ENCODE data around the gene KDELR3.

GRCh38 chr22:38479096-38479837 lies 11.4 kb downstream of the KDELR3 start:
- TF ChIP-seq CTCF (conservative IDR thresholded peaks at IDR 0.05; ENCODE audit: low read depth in 2 of 2) = no peak
- no peak for TF ChIP-seq JUNB (IDR thresholded peaks at IDR 0.05; ENCODE audit: unreplicated experiment)
- TF ChIP-seq EZH2phosphoT487 (IDR thresholded peaks at IDR 0.05; ENCODE audit: unreplicated experiment) = no peak
- no peak for TF ChIP-seq POLR2AphosphoS5 (IDR thresholded peaks at IDR 0.05; ENCODE audit: low read depth)
- no peak for TF ChIP-seq NANOG (IDR thresholded peaks at IDR 0.05; ENCODE audit: borderline replicate concordance)
- no peak for TF ChIP-seq EZH2 (IDR thresholded peaks at IDR 0.05; ENCODE audit: low read depth, unreplicated experiment)
- TF ChIP-seq REST (IDR thresholded peaks at IDR 0.05; ENCODE audit: unreplicated experiment) = no peak
- TF ChIP-seq ZNF114 (CRISPR knock-in tag; IDR thresholded peaks at IDR 0.05) = no peak
- TF ChIP-seq ETS1 (IDR thresholded peaks at IDR 0.05) = no peak
